IMR-90 (cell line): ENCODE data around the gene PIAS1. TPM values are rescaled to one million over a fixed set of nuclear protein-coding genes. Genes with fewer than 3 reads are reported as not detected.

ENCODE experiments used
- ATAC-seq: fragments of 200-7000 bp; cut with Tn5 transposase; 2 replicates; pipeline ENCODE4 v1.9.1; 2020; ENCODE audit warnings: low read depth, mild to moderate bottlenecking, moderate library complexity
- BruUV-seq: library from RNA; stranded (reverse); fragments of 400-500 nt; replicated peaks from 2 replicates; lab custom pipeline; 2021; lab: Mats Ljungman, UMichigan
- CTCF ChIA-PET: fragments of 300-600 bp; formaldehyde crosslinking; extraction: SDS; loops from one replicate; lab custom pipeline; 2021; ENCODE audit warnings: antibody characterized with exemption; lab: Yijun Ruan, JAX
- POLR2A ChIA-PET: fragments of 300-600 bp; sonication (Branson Sonifier 250); formaldehyde crosslinking; loops from one replicate; lab custom pipeline; 2022; ENCODE audit warnings: antibody characterized with exemption; ENCODE audit not compliant: unreplicated experiment; lab: Charles Lee
- DNase-seq: peaks from one replicate; pipeline ENCODE4 v3.0.0; 2013
- H2AFZ ChIP-seq: replicated peaks from 2 replicates; pipeline ENCODE3; 2013; ENCODE audit warnings: low read length, mild to moderate bottlenecking; ENCODE audit not compliant: poor library complexity
- H2AK5ac ChIP-seq: 2 replicates; pipeline ENCODE4 v1.6.1; 2013; ENCODE audit warnings: low read depth, low read length, inconsistent platforms
- H2AK9ac ChIP-seq: replicated peaks from 2 replicates; pipeline ENCODE3; 2013; ENCODE audit warnings: mild to moderate bottlenecking, low read depth, low read length, moderate library complexity; ENCODE audit not compliant: poor library complexity
- H2BK120ac ChIP-seq: 2 replicates; pipeline ENCODE4 v1.6.1; 2013; ENCODE audit warnings: low read depth, low read length, inconsistent platforms
- H2BK15ac ChIP-seq: 3 replicates; pipeline ENCODE4 v1.6.1; 2013; ENCODE audit warnings: low read depth, low read length, inconsistent platforms
- H2BK20ac ChIP-seq: 2 replicates; pipeline ENCODE4 v1.6.1; 2013; ENCODE audit warnings: low read depth, mild to moderate bottlenecking, inconsistent platforms, low read length, moderate library complexity
- H2BK5ac ChIP-seq: 2 replicates; pipeline ENCODE4 v1.6.1; 2013; ENCODE audit warnings: mild to moderate bottlenecking, low read depth, low read length, inconsistent platforms; ENCODE audit not compliant: poor library complexity, severe bottlenecking
- H3K14ac ChIP-seq: replicated peaks from 2 replicates; pipeline ENCODE4 v1.6.1; 2013; ENCODE audit warnings: low read depth, low read length, inconsistent platforms
- H3K18ac ChIP-seq: 2 replicates; pipeline ENCODE4 v1.6.1; 2013; ENCODE audit warnings: low read depth, low read length, control low read depth
- H3K23ac ChIP-seq: 2 replicates; pipeline ENCODE4 v1.6.1; 2013; ENCODE audit warnings: low read depth, low read length, inconsistent platforms
- H3K27ac ChIP-seq: 2 replicates; pipeline ENCODE4 v1.5.1; 2013; ENCODE audit warnings: mild to moderate bottlenecking, control low read depth, low read length; ENCODE audit not compliant: insufficient read depth
- H3K27me3 ChIP-seq: 2 replicates; pipeline ENCODE4 v1.6.1; 2013; ENCODE audit warnings: low read length; ENCODE audit not compliant: control insufficient read depth, insufficient read depth
- H3K36me3 ChIP-seq: 2 replicates; pipeline ENCODE4 v1.6.1; 2013; ENCODE audit warnings: low read length, mixed read lengths; ENCODE audit not compliant: control insufficient read depth, insufficient read depth
- H3K4ac ChIP-seq: 2 replicates; pipeline ENCODE4 v1.6.1; 2013; ENCODE audit warnings: low read depth, low read length, inconsistent platforms
- H3K4me1 ChIP-seq: 2 replicates; pipeline ENCODE4 v1.6.1; 2013; ENCODE audit warnings: low read length, mixed read lengths; ENCODE audit not compliant: control insufficient read depth, insufficient read depth
- H3K4me2 ChIP-seq: 2 replicates; pipeline ENCODE4 v1.6.1; 2013; ENCODE audit warnings: low read depth, mild to moderate bottlenecking, control low read depth, low read length, moderate library complexity
- H3K4me3 ChIP-seq: 2 replicates; pipeline ENCODE4 v1.5.1; 2013; ENCODE audit warnings: low read depth, mild to moderate bottlenecking, control low read depth, low read length, moderate library complexity; ENCODE audit not compliant: insufficient read depth
- H3K56ac ChIP-seq: 2 replicates; pipeline ENCODE4 v1.6.1; 2013; ENCODE audit warnings: low read length, inconsistent platforms; ENCODE audit not compliant: insufficient read depth; ENCODE audit errors: extremely low read depth
- H3K79me1 ChIP-seq, 2 experiments: 2 replicates each; pipeline ENCODE4 v1.6.1; 2013; ENCODE audit warnings: low read length in 2 of 2, inconsistent platforms in 1 of 2, low read depth in 1 of 2
- H3K9ac ChIP-seq: 2 replicates; pipeline ENCODE4 v1.6.1; 2013; ENCODE audit warnings: low read depth, low read length, control low read depth
- H3K9me1 ChIP-seq: 2 replicates; pipeline ENCODE4 v1.6.1; 2013; ENCODE audit warnings: low read length, inconsistent platforms; ENCODE audit not compliant: insufficient read depth
- H3K9me3 ChIP-seq: 2 replicates; pipeline ENCODE4 v1.6.1; 2013; ENCODE audit warnings: low read length; ENCODE audit not compliant: control insufficient read depth, insufficient read depth
- H4K20me1 ChIP-seq: 2 replicates; pipeline ENCODE4 v1.6.1; 2013; ENCODE audit warnings: low read length, inconsistent platforms; ENCODE audit not compliant: insufficient read depth
- H4K5ac ChIP-seq: 2 replicates; pipeline ENCODE4 v1.6.1; 2013; ENCODE audit warnings: mild to moderate bottlenecking, low read depth, low read length, control low read depth
- H4K8ac ChIP-seq, 2 experiments: 2 replicates each; pipeline ENCODE4 v1.6.1; 2013; ENCODE audit warnings: low read depth in 2 of 2, low read length in 2 of 2, control low read depth in 1 of 2, inconsistent platforms in 1 of 2
- H4K91ac ChIP-seq: 2 replicates; pipeline ENCODE4 v1.6.1; 2013; ENCODE audit warnings: low read depth, low read length, inconsistent platforms; ENCODE audit not compliant: insufficient read depth
- BHLHE40 ChIP-seq: fragments of 150-350 bp; IDR thresholded peaks from 2 replicates; pipeline ENCODE4 v1.6.1; 2016; ENCODE audit warnings: mild to moderate bottlenecking, low read depth, low read length
- CEBPB ChIP-seq: IDR thresholded peaks from 2 replicates; pipeline ENCODE4 v1.6.1; 2012; ENCODE audit warnings: low read depth, low read length, improper control_type of control experiment
- CHD1 ChIP-seq: IDR thresholded peaks from 2 replicates; pipeline ENCODE4 v1.6.1; 2012; ENCODE audit warnings: low read depth, low read length, improper control_type of control experiment
- FOS ChIP-seq: fragments of 150-350 bp; IDR thresholded peaks from 2 replicates; pipeline ENCODE4 v1.6.1; 2016; ENCODE audit warnings: low read depth, low read length
- MAFK ChIP-seq: IDR thresholded peaks from 2 replicates; pipeline ENCODE4 v1.6.1; 2012; ENCODE audit warnings: low read depth, low read length, improper control_type of control experiment
- MAZ ChIP-seq: IDR thresholded peaks from 2 replicates; pipeline ENCODE4 v1.6.1; 2012; ENCODE audit warnings: low read depth, mild to moderate bottlenecking, low read length, improper control_type of control experiment, moderate library complexity, borderline replicate concordance
- MXI1 ChIP-seq: IDR thresholded peaks from 2 replicates; pipeline ENCODE4 v1.6.1; 2012; ENCODE audit warnings: low read depth, mild to moderate bottlenecking, low read length, moderate library complexity, borderline replicate concordance
- NFE2L2 ChIP-seq: fragments of 150-350 bp; IDR thresholded peaks from 2 replicates; pipeline ENCODE4 v1.6.1; 2016; ENCODE audit warnings: low read depth, mild to moderate bottlenecking, low read length
- POLR2A ChIP-seq: IDR thresholded peaks from 2 replicates; pipeline ENCODE4 v1.6.1; 2012; ENCODE audit warnings: mild to moderate bottlenecking, low read depth, low read length
- RAD21 ChIP-seq: IDR thresholded peaks from 2 replicates; pipeline ENCODE4 v1.6.1; 2012; ENCODE audit warnings: low read length, improper control_type of control experiment
- RCOR1 ChIP-seq: IDR thresholded peaks from 2 replicates; pipeline ENCODE4 v1.6.1; 2012; ENCODE audit warnings: mild to moderate bottlenecking, low read length, improper control_type of control experiment; ENCODE audit not compliant: insufficient replicate concordance
- RFX5 ChIP-seq: IDR thresholded peaks from 2 replicates; pipeline ENCODE4 v1.8.0; 2012; ENCODE audit warnings: low read depth, mild to moderate bottlenecking, low read length, moderate library complexity
- SMC3 ChIP-seq: fragments of 150-350 bp; IDR thresholded peaks from 2 replicates; pipeline ENCODE4 v1.6.1; 2016; ENCODE audit warnings: low read depth, mild to moderate bottlenecking, antibody characterized with exemption, low read length, moderate library complexity
- WGBS, 2 experiments: methylation state at CpG; one replicate each; pipeline versions ENCODE4 v1.1.5 to v1.1.7; 2013; ENCODE audit warnings: missing lambda C conversion rate in 2 of 2; ENCODE audit not compliant: insufficient read length in 1 of 2; ENCODE audit errors: extremely low coverage in 2 of 2; 5-methylcytosine and 5-hydroxymethylcytosine counted together
- dilution Hi-C: fragments of 300-500 bp; cut with HindIII; formaldehyde crosslinking; loops from one replicate; pipeline ENCODE4 v1.14.3; 2018; ENCODE audit warnings: low sequenced_read_pairs; ENCODE audit not compliant: unreplicated experiment
- in situ Hi-C: fragments of 300-500 bp; cut with MboI; formaldehyde crosslinking; loops from 3 replicates; pipeline ENCODE4 v1.14.3; 2019; ENCODE audit warnings: low sequenced_read_pairs, inconsistent platforms, mixed read lengths
- intact Hi-C: fragments of 100-400 bp; cut with micrococcal nuclease; formaldehyde crosslinking; loops from 2 replicates; pipeline ENCODE4 v1.10.0; 2022
- polyA plus RNA-seq, 3 experiments: library from polyadenylated mRNA; depleted of rRNA; stranded (reverse); fragments of >200 nt; gene quantifications; 2 replicates each; pipeline ENCODE4 v1.2.3, GENCODE V29; 2012; ENCODE audit warnings: low replicate concordance in 1 of 3
- total RNA-seq: library from RNA; depleted of rRNA; stranded (reverse); fragments of >200 nt; gene quantifications from 2 replicates; pipeline ENCODE4 v1.2.3, GENCODE V29; 2012
- TF ChIP-seq, protein P1 (sequence below): fragments of 150-350 bp; IDR thresholded peaks from 2 replicates; pipeline ENCODE4 v1.6.1; 2016; ENCODE audit warnings: low read depth, mild to moderate bottlenecking, low read length, moderate library complexity, borderline replicate concordance
- TF ChIP-seq, protein P2 (sequence below): conservative IDR thresholded peaks from 2 replicates; pipeline ENCODE4 v1.5.1; 2012; ENCODE audit warnings: mild to moderate bottlenecking, low read depth, low read length, improper control_type of control experiment
- TF ChIP-seq, protein P3 (sequence below): fragments of 150-350 bp; IDR thresholded peaks from 2 replicates; pipeline ENCODE4 v1.6.1; 2017; ENCODE audit warnings: mild to moderate bottlenecking, antibody characterized with exemption, low read length, low read depth

Gene PIAS1
- total and polyA plus RNA-seq, 2 of the 4 experiments (the other 2 are of a cell fraction), result 20.0 to 63.6 TPM

- in situ Hi-C loops, result no loop called here
- ATAC-seq, result no peak
- CTCF ChIA-PET, result interaction anchor here (0.7 kb wide), 1 partner anchor 113 kb away, joined by 3 read pairs; no protein-coding TSS in a partner anchor
These were observed 5.5 kb downstream of the PIAS1 start for GRCh38 chr15:68059630-68060029.

More at GRCh38 chr15:68059630-68060029, 5.5 kb downstream of the PIAS1 start:
- dilution Hi-C loops (no loop called here), intact Hi-C loops (no loop called here)
- Histone ChIP-seq H2BK20ac (no peak overlapping the region), H4K20me1 (peaks cover 82% of the 10 kb centered on the region), H2BK15ac (no peak overlapping the region), H3K4ac (no peak overlapping the region), H3K4me2 (no peak overlapping the region), H3K36me3 (0 out of 2 replicates have a peak, but pooled peaks cover 2% of the 10 kb centered on the region), H3K4me1 (no peaks in the 10 kb centered on the region), H3K27ac (no peak overlapping the region), H4K91ac (no peak overlapping the region), H2BK120ac (no peak overlapping the region), H2AK9ac (no peak overlapping the region), H3K23ac (no peak overlapping the region), H2BK5ac (no peak overlapping the region), H3K9me3 (no peaks in the 10 kb centered on the region), H3K27me3 (no peaks in the 10 kb centered on the region), H3K18ac (no peak overlapping the region), H3K9me1 (no peaks in the 10 kb centered on the region), H4K8ac (no peak overlapping the region), H3K56ac (no peak overlapping the region), H3K9ac (no peak overlapping the region), H3K79me1 (peaks cover 9 to 65% of the 10 kb centered on the region in 2 experiments), H2AFZ (no peak overlapping the region), H4K5ac (no peak overlapping the region), H3K14ac (no peak overlapping the region), H2AK5ac (no peak overlapping the region), H3K4me3 (no peak overlapping the region)
- BruUV-seq, result no TSS peak
- WGBS, 2 experiments, result no CpG with 5 or more reads among the region's 6 CpGs
- POLR2A ChIA-PET, result no interaction called here
- TF ChIP-seq, protein P1, sequence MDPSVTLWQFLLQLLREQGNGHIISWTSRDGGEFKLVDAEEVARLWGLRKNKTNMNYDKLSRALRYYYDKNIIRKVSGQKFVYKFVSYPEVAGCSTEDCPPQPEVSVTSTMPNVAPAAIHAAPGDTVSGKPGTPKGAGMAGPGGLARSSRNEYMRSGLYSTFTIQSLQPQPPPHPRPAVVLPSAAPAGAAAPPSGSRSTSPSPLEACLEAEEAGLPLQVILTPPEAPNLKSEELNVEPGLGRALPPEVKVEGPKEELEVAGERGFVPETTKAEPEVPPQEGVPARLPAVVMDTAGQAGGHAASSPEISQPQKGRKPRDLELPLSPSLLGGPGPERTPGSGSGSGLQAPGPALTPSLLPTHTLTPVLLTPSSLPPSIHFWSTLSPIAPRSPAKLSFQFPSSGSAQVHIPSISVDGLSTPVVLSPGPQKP, result no peak
- TF ChIP-seq MAFK (no peak), RFX5 (no peak), POLR2A (no peak), CHD1 (no peak), CEBPB (no peak), MXI1 (no peak), RCOR1 (no peak), MAZ (no peak), NFE2L2 (no peak), RAD21 (no peak), BHLHE40 (no peak), SMC3 (no peak), FOS (no peak)
- TF ChIP-seq, protein P2, sequence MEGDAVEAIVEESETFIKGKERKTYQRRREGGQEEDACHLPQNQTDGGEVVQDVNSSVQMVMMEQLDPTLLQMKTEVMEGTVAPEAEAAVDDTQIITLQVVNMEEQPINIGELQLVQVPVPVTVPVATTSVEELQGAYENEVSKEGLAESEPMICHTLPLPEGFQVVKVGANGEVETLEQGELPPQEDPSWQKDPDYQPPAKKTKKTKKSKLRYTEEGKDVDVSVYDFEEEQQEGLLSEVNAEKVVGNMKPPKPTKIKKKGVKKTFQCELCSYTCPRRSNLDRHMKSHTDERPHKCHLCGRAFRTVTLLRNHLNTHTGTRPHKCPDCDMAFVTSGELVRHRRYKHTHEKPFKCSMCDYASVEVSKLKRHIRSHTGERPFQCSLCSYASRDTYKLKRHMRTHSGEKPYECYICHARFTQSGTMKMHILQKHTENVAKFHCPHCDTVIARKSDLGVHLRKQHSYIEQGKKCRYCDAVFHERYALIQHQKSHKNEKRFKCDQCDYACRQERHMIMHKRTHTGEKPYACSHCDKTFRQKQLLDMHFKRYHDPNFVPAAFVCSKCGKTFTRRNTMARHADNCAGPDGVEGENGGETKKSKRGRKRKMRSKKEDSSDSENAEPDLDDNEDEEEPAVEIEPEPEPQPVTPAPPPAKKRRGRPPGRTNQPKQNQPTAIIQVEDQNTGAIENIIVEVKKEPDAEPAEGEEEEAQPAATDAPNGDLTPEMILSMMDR, result no peak
- TF ChIP-seq, protein P3, sequence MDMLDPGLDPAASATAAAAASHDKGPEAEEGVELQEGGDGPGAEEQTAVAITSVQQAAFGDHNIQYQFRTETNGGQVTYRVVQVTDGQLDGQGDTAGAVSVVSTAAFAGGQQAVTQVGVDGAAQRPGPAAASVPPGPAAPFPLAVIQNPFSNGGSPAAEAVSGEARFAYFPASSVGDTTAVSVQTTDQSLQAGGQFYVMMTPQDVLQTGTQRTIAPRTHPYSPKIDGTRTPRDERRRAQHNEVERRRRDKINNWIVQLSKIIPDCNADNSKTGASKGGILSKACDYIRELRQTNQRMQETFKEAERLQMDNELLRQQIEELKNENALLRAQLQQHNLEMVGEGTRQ, result no peak
- DNase-seq, result no peak
